Measurements from ENCODE around the gene CCDC78. TPM values are rescaled to one million over a fixed set of nuclear protein-coding genes. Genes with fewer than 3 reads are reported as not detected.
A peak's percentile ranks its signal among the peaks of the same experiment; 100 is the strongest.

CCDC78 gene
- total and polyA plus RNA-seq, 2 of the 13 experiments (the other 11 are each of a cell fraction or from before 2014, with no cell fraction given) = 0.53 to 1.5 TPM

DNA sequence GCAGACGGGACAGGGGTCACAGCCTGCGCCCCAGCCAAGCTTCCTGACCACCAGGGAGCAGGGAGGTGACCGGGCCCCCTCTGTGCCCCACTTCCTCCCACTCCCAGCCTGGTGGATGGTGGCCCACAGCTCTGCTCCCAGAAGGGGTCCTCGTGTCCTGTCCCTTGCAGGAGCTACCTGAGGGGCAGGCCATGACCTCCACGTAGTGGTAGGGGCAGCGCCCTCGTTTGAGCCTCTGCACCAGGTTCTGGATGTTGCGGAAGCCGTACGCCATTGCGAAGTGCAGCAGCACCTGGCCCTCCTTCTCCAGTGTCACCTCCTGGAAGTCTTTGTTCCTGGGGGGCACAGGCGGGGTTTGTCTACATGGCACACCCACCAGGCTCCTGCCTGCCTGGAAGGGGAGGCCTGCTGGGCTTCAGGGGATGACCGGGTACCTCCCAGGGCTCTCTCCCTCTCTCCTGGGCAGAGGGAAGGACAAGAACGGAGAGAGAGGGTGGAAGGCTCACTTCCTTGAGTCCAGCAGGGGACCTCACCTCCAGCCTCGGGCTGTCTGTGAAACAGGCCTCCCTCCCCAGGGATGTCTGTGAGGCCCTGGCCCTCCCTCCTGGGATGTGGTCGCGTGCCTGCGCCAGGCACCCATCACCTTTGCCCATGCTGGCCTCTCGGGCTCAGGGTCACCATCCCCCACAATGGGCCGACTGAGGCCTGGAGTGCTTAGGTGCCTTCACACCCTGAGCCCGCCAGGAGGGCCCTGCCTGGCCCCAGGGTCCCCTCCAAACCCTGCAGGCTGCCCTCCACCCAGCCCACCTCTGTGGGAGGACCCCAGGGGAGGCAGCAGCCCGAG is 4.6 kb upstream of the CCDC78 start:
- no peak overlapping the region for H2AFZ ChIP-seq (ENCODE audit: low read length)
- intact Hi-C loops (cut with micrococcal nuclease; ENCODE audit: unreplicated experiment) = no loop called here
- no peak for DNase-seq (ENCODE audit: low spot score)
- POLR2A ChIA-PET = interaction anchor here (2.0 kb wide), 1 partner anchor 10 kb away, joined by 7 read pairs; the partner anchor contains the start of gene ANTKMT
- CTCF ChIA-PET (ENCODE audit: low intra/inter-chr PET ratio, low total read pairs) = no interaction called here
- 0 out of 4 replicates have a peak, but pooled peaks of 1 of the 2 experiments have one; percentile 8 for TF ChIP-seq POLR2A (IDR thresholded peaks at IDR 0.05; ENCODE audit: insufficient read depth in 1 of 2, low read depth in 2 of 2, low read length in 2 of 2)
- TF ChIP-seq CCDC6 (CRISPR knock-in tag; IDR thresholded peaks at IDR 0.05) = no peak
- TF ChIP-seq HNF1B (CRISPR knock-in tag; IDR thresholded peaks at IDR 0.05) = no peak
- no peak for TF ChIP-seq SNAI1 (CRISPR knock-in tag; IDR thresholded peaks at IDR 0.05; ENCODE audit: borderline replicate concordance)
- TF ChIP-seq ZNF790 (CRISPR knock-in tag; IDR thresholded peaks at IDR 0.05; ENCODE audit: borderline replicate concordance) = no peak
- TF ChIP-seq GLI4 (CRISPR knock-in tag; IDR thresholded peaks at IDR 0.05; ENCODE audit: borderline replicate concordance) = no peak
- TF ChIP-seq, protein P1, sequence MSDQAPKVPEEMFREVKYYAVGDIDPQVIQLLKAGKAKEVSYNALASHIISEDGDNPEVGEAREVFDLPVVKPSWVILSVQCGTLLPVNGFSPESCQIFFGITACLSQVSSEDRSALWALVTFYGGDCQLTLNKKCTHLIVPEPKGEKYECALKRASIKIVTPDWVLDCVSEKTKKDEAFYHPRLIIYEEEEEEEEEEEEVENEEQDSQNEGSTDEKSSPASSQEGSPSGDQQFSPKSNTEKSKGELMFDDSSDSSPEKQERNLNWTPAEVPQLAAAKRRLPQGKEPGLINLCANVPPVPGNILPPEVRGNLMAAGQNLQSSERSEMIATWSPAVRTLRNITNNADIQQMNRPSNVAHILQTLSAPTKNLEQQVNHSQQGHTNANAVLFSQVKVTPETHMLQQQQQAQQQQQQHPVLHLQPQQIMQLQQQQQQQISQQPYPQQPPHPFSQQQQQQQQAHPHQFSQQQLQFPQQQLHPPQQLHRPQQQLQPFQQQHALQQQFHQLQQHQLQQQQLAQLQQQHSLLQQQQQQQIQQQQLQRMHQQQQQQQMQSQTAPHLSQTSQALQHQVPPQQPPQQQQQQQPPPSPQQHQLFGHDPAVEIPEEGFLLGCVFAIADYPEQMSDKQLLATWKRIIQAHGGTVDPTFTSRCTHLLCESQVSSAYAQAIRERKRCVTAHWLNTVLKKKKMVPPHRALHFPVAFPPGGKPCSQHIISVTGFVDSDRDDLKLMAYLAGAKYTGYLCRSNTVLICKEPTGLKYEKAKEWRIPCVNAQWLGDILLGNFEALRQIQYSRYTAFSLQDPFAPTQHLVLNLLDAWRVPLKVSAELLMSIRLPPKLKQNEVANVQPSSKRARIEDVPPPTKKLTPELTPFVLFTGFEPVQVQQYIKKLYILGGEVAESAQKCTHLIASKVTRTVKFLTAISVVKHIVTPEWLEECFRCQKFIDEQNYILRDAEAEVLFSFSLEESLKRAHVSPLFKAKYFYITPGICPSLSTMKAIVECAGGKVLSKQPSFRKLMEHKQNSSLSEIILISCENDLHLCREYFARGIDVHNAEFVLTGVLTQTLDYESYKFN (CRISPR knock-in tag; conservative IDR thresholded peaks at IDR 0.05) = no peak
- no peaks in the 10 kb centered on the region for H3K79me2 ChIP-seq (ENCODE audit: insufficient read depth, low read length)
- H3K27ac ChIP-seq (ENCODE audit: extremely low read length, insufficient read depth, low read length) = no peak overlapping the region
- H3K9ac ChIP-seq (ENCODE audit: insufficient read depth, low read depth, low read length) = no peak overlapping the region
- H3K4me2 ChIP-seq (ENCODE audit: low read depth, low read length) = no peak overlapping the region
- BruUV-seq (replicated peaks) = no TSS peak
- no peak for ATAC-seq
- H3K4me1 ChIP-seq (ENCODE audit: insufficient read depth, low read length) = peaks cover 11% of the 10 kb centered on the region
- H3K4me3 ChIP-seq (replicated peaks in 1 of 3; ENCODE audit: insufficient read depth in 1 of 3, low read depth in 2 of 3, low read length in 3 of 3) = no peak overlapping the region
- peaks cover 0 to 3% of the 10 kb centered on the region in 2 experiments; a peak in 1 of 5 replicates for H3K27me3 ChIP-seq (ENCODE audit: control insufficient read depth in 1 of 2, insufficient read depth in 2 of 2, low read length in 2 of 2)
- FAIRE-seq = no peak
- H4K20me1 ChIP-seq (ENCODE audit: insufficient read depth, low read length) = 0 out of 2 replicates have a peak, but pooled peaks cover 2% of the 10 kb centered on the region
- peaks cover 3 to 15% of the 10 kb centered on the region in 2 experiments; a peak in 2 of 5 replicates for H3K36me3 ChIP-seq (replicated peaks in 1 of 2; ENCODE audit: control insufficient read depth in 1 of 2, insufficient read depth in 2 of 2, low read length in 2 of 2)
- H3K9me3 ChIP-seq (ENCODE audit: low read length) = no peaks in the 10 kb centered on the region
- 90% methylated on average over 7 of the region's 22 CpGs for WGBS (ENCODE audit: low lambda C conversion rate)
- in situ Hi-C loops (cut with HindIII; ENCODE audit: extremely low pct_ligation_motif_present, low pct_unique_long_range_greater_than_20kb) = no loop called here
